NT2/D1 (cell line): ENCODE data around the gene TXNIP.

Experiments
- DNase-seq: peaks from one replicate; pipeline ENCODE4 v3.0.0-alpha.2; 2011; ENCODE audit warnings: low read depth, low spot score
- H3K27me3 ChIP-seq: 2 replicates; pipeline ENCODE4 v1.6.0; 2011; ENCODE audit warnings: mild to moderate bottlenecking; ENCODE audit not compliant: insufficient read length, insufficient read depth
- H3K36me3 ChIP-seq: 2 replicates; pipeline ENCODE4 v1.6.1; 2011; ENCODE audit warnings: mild to moderate bottlenecking, low read length, mixed read lengths; ENCODE audit not compliant: insufficient read depth, insufficient read length
- H3K4me1 ChIP-seq: 2 replicates; pipeline ENCODE4 v1.5.1; 2011; ENCODE audit not compliant: insufficient read depth, insufficient read length
- H3K4me3 ChIP-seq: 2 replicates; pipeline ENCODE4 v1.5.1; 2011; ENCODE audit warnings: low read depth; ENCODE audit not compliant: insufficient read length
- H3K9ac ChIP-seq: 2 replicates; pipeline ENCODE4 v1.6.0; 2011; ENCODE audit warnings: low read depth; ENCODE audit not compliant: insufficient read length
- H3K9me3 ChIP-seq: 2 replicates; pipeline ENCODE4 v1.5.1; 2011; ENCODE audit warnings: mild to moderate bottlenecking, low read length; ENCODE audit not compliant: insufficient read depth
- SUZ12 ChIP-seq: IDR thresholded peaks from 2 replicates; pipeline ENCODE4 v1.6.1; 2011; ENCODE audit not compliant: insufficient read length, insufficient read depth; ENCODE audit errors: extremely low read depth
- YY1 ChIP-seq: IDR thresholded peaks from 2 replicates; pipeline ENCODE4 v1.6.1; 2011; ENCODE audit not compliant: insufficient read length, insufficient read depth
- ZNF274 ChIP-seq: IDR thresholded peaks from 2 replicates; pipeline ENCODE4 v1.6.1; 2011; ENCODE audit warnings: mild to moderate bottlenecking, low read depth, low read length

Gene TXNIP

GRCh38 chr1:145983206-145983675, 13.1 kb downstream of the TXNIP start:
- TF ChIP-seq YY1 (no peak), SUZ12 (no peak)
- Histone ChIP-seq H3K4me3 (no peak overlapping the region), H3K36me3 (no peaks in the 10 kb centered on the region), H3K27me3 (no peaks in the 10 kb centered on the region), H3K9ac (no peak overlapping the region), H3K4me1 (peaks cover 16% of the 10 kb centered on the region), H3K9me3 (no peaks in the 10 kb centered on the region)
- DNase-seq, result no peak

DNA sequence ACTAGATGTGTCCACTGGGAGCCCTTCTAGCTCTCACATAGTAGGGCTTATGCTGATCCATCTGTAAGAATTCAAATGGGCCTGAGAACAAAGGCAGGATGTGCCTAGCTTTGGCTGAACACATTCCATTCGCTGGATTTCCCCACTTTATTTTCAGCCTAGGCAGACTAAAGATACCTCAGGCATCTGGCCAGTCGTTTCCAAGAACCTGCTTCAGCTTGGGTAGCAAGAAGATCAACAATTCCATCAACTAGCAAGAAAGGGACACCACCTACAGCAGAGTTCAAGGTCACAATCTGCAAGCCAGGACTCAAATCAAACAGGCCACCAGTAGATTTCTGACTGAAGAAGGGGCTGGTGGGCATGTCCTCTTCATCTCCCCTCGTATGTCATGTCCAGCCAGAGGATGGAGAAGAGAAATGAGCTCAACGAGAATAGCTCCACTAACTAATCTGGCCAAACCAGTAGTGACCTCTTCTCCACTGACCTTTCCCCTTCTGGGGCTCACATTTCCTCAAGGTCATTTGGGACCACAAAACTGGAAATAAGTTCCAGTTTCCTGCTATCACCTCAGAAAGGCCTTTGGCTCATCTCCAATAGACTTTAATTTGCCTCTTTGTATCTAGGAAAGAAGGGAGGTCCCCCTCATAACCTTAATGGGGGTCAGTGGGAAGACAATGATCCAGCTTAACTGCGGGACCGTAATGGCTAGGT, 14.2 kb downstream of the TXNIP start:
- Histone ChIP-seq H3K9ac (no peak overlapping the region), H3K27me3 (no peaks in the 10 kb centered on the region), H3K4me1 (peaks cover 16% of the 10 kb centered on the region), H3K36me3 (no peaks in the 10 kb centered on the region), H3K4me3 (no peak overlapping the region), H3K9me3 (no peaks in the 10 kb centered on the region)
- no peak for TF ChIP-seq ZNF274
- no peak for TF ChIP-seq SUZ12
- TF ChIP-seq YY1, result no peak
- no peak for DNase-seq

DNA sequence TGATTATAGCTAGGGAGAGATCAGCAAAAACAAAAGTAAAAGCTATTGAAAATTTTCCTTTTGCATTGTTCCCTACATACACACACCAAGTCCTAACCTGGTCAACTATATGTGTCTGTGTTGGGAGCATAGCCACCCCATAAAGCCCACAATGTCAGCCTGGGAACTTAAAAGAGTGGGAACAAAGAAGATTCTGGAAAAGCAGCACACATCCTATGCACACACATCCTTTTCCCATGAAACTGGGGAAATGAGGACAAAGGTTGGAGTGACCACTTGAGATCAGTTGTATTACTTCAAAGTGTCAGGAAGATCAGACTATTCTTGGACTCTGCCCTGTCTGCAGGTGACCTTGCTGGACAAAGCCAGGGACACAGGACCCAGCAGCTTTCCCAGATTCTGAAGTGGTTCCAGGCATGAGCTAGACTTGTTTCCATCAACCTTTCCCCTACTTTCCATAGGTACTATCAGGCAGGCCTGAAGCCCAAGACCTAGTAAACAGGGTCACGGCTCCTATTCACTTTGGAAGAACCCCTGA, 15.9 kb downstream of the TXNIP start:
- Histone ChIP-seq H3K27me3 (no peaks in the 10 kb centered on the region), H3K9me3 (no peaks in the 10 kb centered on the region), H3K4me1 (peaks cover 11% of the 10 kb centered on the region), H3K9ac (no peak overlapping the region), H3K4me3 (no peak overlapping the region), H3K36me3 (no peaks in the 10 kb centered on the region)
- DNase-seq, result no peak
- no peak for TF ChIP-seq YY1
- no peak for TF ChIP-seq SUZ12
- TF ChIP-seq ZNF274, result no peak

GRCh38 chr1:145979746-145980456, 16.5 kb downstream of the TXNIP start:
- Histone ChIP-seq H3K36me3 (no peaks in the 10 kb centered on the region), H3K9ac (no peak overlapping the region), H3K4me3 (no peak overlapping the region), H3K4me1 (peaks cover 6% of the 10 kb centered on the region), H3K9me3 (no peaks in the 10 kb centered on the region), H3K27me3 (no peaks in the 10 kb centered on the region)
- DNase-seq, result no peak
- TF ChIP-seq YY1 (no peak), SUZ12 (no peak), ZNF274 (no peak)

DNA sequence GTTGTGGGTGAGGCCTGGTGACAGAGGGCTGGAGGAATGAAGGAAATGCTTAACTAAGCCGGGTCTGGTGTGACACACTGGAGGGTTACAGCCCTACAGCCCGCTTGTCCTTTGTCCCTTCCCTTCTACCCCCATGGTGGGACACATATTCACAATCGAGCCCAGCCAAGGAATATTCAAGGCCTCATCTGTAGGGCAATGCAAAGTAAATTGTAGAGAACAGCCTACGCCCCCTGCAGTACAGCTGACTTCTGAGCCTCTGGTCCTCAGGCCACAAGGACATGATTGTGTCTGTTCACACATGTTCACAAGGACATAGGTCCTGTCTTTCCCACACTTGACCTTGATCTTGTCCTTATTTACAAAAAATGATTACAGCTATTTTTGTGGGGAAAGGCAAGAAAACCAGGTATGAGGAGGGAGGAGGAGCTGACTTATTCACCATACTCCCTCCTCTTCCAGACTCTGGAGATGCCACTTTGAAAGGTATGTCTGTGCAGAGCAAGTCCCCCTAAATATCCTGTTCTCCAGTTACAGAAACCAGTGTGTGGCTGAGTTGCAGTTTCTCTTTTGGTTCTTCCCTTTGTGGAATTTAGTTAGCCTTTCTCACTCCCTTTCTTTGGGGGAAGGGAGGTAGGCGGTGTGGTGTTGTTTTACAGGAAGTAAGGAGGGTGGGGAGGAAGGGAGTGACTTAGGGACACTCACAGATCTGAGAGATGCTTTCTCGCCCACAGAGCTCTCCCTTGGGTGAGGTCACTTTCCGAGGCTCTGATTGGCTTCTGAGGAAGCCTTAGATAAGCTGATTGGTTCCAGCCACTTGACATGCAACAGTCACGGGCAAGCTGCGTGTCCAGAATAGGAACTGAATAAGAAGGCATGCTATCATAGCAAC, 17.3 kb downstream of the TXNIP start:
- H3K9ac ChIP-seq, result peak overlapping the region; percentile 53
- H3K36me3 ChIP-seq, result no peaks in the 10 kb centered on the region
- peak overlapping the region; percentile 2 for H3K4me3 ChIP-seq
- H3K9me3 ChIP-seq, result no peaks in the 10 kb centered on the region
- peaks cover 6% of the 10 kb centered on the region for H3K4me1 ChIP-seq
- H3K27me3 ChIP-seq, result no peaks in the 10 kb centered on the region
- DNase-seq, result peak; percentile 99
- no peak for TF ChIP-seq ZNF274
- TF ChIP-seq SUZ12, result no peak
- no peak for TF ChIP-seq YY1

DNA sequence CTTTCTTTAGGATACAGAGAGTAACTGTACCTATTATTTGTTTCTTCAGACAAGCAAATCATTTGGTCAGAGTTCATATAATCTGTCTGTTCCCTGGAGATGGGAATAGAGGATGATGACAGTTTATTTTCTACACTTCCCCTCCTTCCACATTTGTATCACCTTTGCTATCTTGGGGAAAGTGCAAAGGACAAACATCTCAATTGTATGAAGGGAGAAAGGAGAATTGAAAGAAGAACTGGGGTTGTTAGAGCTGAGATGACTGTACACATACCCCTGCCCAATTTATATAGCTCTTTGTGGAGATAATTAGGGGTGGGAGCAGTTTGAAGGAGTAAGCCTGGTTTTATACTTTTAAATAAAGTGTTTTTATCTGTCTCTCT, 17.9 kb downstream of the TXNIP start:
- no peaks in the 10 kb centered on the region for H3K27me3 ChIP-seq
- no peak overlapping the region for H3K4me3 ChIP-seq
- no peak for TF ChIP-seq YY1
- TF ChIP-seq ZNF274, result no peak
- no peak for TF ChIP-seq SUZ12
- no peak for DNase-seq
- H3K36me3 ChIP-seq, result no peaks in the 10 kb centered on the region
- peaks cover 6% of the 10 kb centered on the region for H3K4me1 ChIP-seq
- H3K9me3 ChIP-seq, result no peaks in the 10 kb centered on the region
- H3K9ac ChIP-seq, result peak overlapping the region; percentile 53
